ENCODE results near the gene TMEM45B. TPM values are rescaled to one million over a fixed set of nuclear protein-coding genes. Genes with fewer than 3 reads are reported as not detected.
"Not testable (repeated sequence)": the region's sequence is repeated elsewhere in the genome, so short reads cannot be mapped to it uniquely, and the experiment has no call there.

Gene TMEM45B
- total RNA-seq, 1 experiment from 2014 or later: not detected

DNA sequence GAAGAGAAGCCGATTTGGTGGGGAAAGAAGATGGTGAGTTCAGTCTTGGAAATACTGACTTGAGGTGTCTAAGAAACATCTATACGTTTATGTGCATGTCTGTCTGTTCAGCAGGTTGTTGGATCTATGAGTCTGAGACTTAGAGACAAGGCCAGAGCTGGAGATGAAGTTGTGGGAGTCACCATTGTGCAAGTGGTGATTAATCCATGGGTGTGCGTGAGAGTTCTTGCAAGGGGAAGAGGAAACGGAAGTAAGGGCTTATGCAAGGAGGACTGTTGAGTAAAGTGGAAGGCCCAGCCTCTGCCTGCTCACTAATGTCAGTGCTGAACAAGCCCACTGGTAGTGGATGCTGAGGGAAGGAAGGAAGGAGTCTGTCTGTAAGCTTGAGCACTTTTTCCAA, 9.7 kb downstream of the TMEM45B start:
- Histone ChIP-seq H3K9me3 (replicated peaks) (no peaks in the 10 kb centered on the region), H3K4me3 (no peak overlapping the region), H3K36me3 (no peaks in the 10 kb centered on the region), H3K27ac (no peak overlapping the region), H3K27me3 (no peaks in the 10 kb centered on the region), H3K4me1 (no peaks in the 10 kb centered on the region)
- DNase-seq: no peak

DNA sequence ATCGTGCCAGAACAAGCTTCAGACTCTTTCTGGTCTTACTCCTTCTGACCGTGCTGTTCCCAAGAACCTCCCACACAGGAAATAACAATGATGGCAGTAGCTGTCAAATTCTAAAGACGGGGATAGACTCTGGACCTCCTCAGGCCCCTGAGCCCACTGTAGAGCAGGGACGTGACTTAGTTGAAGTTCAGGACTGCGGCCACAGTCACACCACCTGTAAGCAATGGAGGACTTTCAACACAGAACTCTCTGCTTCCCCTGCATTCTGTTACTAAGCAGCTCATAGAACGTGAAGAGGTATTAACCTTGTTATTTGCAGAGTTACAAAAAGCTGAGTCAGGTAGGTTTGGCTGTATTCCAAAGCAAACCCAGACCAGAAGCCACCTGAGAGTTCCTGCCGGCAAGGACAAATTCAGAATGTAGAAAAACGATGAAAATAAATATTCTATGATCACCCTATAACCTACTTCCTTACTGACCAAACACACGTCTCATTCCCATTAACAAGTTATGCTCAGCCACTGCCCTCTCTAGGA, 12.7 kb downstream of the TMEM45B start:
- no peak for DNase-seq
- Histone ChIP-seq H3K27me3 (no peaks in the 10 kb centered on the region), H3K36me3 (no peaks in the 10 kb centered on the region), H3K27ac (no peak overlapping the region), H3K4me3 (no peak overlapping the region), H3K9me3 (replicated peaks) (no peaks in the 10 kb centered on the region), H3K4me1 (no peaks in the 10 kb centered on the region)

DNA sequence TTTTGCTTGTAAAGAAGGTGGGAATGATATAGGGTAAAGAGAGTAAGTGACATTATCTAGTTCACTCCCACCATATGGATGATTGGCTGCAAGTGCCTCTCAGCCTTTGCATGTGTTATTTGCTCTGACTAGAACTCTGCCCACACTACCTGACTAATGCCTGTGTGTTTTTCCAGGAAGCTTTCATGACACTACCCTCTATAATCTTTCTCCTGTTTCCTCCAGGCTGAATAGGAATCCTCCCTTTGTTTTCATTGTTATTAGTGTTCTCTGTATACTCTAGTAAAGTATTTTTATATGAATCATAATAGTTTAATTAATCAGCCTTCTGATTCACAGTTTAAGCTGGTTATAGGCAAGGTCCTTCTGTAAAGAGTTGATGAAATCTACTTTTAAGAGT, 13.8 kb downstream of the TMEM45B start:
- not testable (repeated sequence) for H3K27ac ChIP-seq; H3K4me3 ChIP-seq; H3K4me1 ChIP-seq; H3K36me3 ChIP-seq; H3K27me3 ChIP-seq; H3K9me3 ChIP-seq (replicated peaks); DNase-seq

DNA sequence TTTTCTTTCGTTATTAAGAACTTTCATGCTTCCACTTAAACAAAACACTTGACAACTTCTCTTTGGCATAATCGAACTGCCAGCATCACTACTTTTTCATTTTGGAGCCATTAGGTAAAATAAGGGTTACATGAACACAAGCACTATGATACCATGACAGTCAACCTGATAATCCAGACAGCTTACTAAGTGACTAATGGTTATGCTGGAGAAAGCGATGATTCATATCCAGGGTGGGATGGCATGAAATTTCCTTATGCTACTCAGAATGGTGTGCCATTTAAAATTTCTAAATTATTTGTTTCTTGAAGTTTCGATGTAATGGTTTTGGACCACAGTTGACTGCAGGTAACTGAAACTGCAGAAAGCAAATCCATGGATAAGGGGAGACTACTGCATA, 15.6 kb downstream of the TMEM45B start:
- H3K36me3 ChIP-seq; H3K4me1 ChIP-seq; H3K4me3 ChIP-seq; DNase-seq; H3K9me3 ChIP-seq (replicated peaks); H3K27me3 ChIP-seq; H3K27ac ChIP-seq: not testable (repeated sequence)

DNA sequence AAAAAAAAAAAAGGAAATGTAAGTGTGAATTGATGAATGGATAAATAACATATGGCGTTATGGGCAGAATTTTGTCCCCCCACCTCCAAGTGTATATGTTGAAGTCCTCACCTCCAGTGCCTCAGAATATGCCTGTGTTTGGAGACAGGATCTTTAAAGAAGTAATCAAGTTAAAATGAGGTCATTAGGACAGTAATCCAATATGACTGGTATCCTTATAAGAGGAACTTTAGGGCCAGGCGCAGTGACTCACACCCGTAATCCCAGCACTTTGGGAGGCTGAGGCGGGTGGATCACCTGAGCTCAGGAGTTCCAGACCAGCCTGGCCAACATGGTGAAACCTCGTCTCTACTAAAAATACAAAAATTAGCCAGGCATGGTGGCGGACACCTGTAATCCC, 17.6 kb downstream of the TMEM45B start:
- not testable (repeated sequence) for H3K4me1 ChIP-seq; DNase-seq; H3K27me3 ChIP-seq; H3K27ac ChIP-seq; H3K9me3 ChIP-seq (replicated peaks); H3K36me3 ChIP-seq; H3K4me3 ChIP-seq

DNA sequence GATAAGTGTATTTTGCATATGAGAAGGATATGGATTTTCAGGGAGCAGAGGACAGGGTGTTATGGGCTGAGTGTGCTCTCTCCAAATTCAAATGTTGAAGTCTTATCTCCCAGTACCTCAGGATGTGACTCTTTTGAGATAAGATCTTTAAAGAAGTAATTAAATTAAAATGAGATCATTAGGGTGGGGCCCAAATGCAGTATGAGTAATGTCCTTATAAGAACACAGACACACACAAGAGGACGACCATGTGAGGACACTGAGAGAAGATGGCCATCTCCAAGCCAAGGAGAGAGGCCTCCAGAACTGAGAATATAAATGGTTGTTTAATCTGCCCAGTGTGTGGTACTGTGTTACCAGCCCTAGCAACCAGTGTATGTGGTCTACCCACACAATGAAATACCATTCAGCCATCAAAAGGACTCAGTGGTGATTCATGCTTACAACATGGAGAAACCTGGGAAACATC, 20.8 kb downstream of the TMEM45B start:
- not testable (repeated sequence) for DNase-seq; H3K36me3 ChIP-seq; H3K9me3 ChIP-seq (replicated peaks); H3K4me3 ChIP-seq; H3K27me3 ChIP-seq; H3K4me1 ChIP-seq; H3K27ac ChIP-seq

DNA sequence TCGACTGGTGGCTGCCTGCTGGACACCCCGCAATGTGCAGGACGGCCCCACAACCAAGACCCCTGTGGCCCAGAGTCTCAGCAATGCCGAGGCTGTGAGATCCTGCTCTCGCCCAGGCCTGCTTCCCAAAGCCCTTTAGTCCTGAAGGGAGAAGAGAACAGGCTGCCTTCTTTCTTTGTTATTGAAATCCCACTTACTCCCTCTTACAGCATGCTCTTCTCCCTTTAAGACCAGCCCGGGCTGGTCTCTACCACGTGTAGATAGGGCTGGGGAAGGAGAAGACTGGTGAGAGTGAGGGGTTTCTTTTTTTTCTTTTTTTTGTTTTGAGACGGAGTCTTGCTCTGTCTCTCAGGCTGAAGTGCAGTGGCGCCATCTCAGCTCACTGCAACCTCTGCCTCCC, 21.3 kb downstream of the TMEM45B start:
- no peaks in the 10 kb centered on the region for H3K27me3 ChIP-seq
- H3K9me3 ChIP-seq (replicated peaks): no peaks in the 10 kb centered on the region
- H3K4me3 ChIP-seq: no peak overlapping the region
- H3K27ac ChIP-seq: no peak overlapping the region
- H3K4me1 ChIP-seq: no peaks in the 10 kb centered on the region
- no peaks in the 10 kb centered on the region for H3K36me3 ChIP-seq
- DNase-seq: no peak

DNA sequence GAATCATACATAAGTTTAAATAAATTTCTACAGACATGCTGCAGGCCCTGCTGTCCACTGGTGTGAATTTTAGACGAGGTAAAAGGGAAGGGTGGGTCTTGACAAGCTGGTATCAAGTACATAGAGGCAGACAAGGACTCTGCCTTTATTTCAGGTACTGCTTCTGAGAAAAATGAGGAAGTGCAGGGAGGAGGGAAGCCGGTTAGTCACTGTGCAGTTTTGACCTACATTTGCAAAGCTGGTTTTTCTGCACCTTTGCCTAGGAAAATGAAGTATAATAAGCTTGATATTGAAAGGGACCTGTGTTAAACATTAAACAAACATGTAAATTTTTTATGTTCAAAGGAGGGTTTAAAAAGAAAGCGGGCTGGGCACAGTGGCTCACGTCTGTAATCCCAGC, 24.6 kb downstream of the TMEM45B start:
- Histone ChIP-seq H3K4me3 (no peak overlapping the region), H3K27ac (no peak overlapping the region), H3K4me1 (no peaks in the 10 kb centered on the region), H3K27me3 (no peaks in the 10 kb centered on the region), H3K9me3 (replicated peaks) (no peaks in the 10 kb centered on the region), H3K36me3 (no peaks in the 10 kb centered on the region)
- no peak for DNase-seq

DNA sequence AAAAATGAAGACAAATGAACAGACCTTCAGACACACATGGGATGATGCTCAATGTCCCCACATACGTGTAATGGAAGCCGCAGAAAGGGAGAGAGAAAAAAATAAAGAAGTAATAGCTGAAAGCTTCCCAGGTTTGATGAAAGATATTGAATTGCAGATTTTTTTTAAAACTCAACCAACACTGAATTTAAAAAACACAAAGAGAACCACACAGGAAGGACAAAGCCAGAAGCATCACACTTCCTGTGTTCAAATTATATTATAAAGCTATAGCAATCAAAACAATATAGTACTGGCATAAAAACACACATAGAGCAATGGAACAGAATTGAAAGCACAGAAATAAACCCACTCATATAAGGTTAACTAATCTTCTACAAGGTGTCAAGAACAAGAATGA, 26.5 kb downstream of the TMEM45B start:
- Histone ChIP-seq H3K36me3 (no peaks in the 10 kb centered on the region), H3K9me3 (replicated peaks) (no peaks in the 10 kb centered on the region), H3K27ac (no peak overlapping the region), H3K27me3 (no peaks in the 10 kb centered on the region), H3K4me3 (no peak overlapping the region), H3K4me1 (peaks cover 14% of the 10 kb centered on the region)
- DNase-seq: no peak

DNA sequence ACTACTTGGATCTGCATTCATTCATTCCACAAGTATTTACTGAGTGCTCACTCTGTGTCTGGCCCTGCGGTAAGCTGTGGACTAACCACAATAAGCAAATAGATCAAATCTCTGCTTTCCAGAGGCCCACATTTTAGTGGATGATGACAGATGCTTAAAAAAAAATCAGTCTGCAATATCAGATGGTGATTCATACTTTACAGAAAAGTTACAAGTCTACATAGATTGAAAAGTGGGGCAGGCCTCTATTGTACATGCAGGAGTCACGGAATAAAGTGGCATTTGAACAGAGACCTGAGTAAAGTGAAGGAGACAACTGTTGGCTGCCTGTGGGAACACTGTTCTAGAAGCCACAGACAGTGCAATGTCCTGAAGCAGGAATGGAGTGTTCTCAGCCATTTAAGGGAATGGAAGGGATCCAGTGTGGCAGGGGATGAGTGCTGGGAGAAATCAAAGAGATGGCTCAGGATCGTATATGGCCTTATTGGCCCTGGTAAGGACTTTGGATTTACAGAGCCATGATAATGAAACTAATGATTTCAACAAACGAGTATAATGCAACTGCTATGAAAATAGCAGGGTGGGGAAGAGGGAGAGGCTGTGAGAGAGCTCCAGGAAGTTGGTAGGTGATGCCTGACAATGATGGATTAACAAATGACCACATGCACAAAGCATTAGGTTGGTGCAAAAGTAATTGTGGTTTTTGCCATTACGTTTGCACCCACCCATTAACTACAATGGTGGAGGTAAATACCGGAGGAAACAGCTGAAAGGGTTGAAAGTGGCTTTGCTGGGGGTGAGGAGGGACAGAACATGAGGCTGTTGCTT, 31.1 kb downstream of the TMEM45B start:
- Histone ChIP-seq H3K4me3 (no peak overlapping the region), H3K27ac (peak overlapping the region; percentile 31)

DNA sequence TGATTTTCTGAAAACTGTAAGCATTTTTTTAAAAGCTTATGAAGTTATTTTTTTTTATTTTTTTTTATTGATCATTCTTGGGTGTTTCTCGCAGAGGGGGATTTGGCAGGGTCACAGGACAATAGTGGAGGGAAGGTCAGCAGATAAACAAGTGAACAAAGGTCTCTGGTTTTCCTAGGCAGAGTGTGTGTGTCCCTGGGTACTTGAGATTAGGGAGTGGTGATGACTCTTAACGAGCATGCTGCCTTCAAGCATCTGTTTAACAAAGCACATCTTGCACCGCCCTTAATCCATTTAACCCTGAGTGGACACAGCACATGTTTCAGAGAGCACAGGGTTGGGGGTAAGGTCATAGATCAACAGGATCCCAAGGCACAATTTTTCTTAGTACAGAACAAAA, 31.7 kb downstream of the TMEM45B start:
- not testable (repeated sequence) for H3K36me3 ChIP-seq; H3K4me3 ChIP-seq; H3K27me3 ChIP-seq; DNase-seq; H3K9me3 ChIP-seq (replicated peaks)
- Histone ChIP-seq H3K4me1 (peaks cover 14% of the 10 kb centered on the region), H3K27ac (peak overlapping the region; percentile 31)

More for the DNA sequence above, 31.1 kb downstream of the TMEM45B start:
- no peaks in the 10 kb centered on the region for H3K27me3 ChIP-seq
- H3K9me3 ChIP-seq (replicated peaks): no peaks in the 10 kb centered on the region
- peaks cover 14% of the 10 kb centered on the region for H3K4me1 ChIP-seq
- DNase-seq: peak; percentile 49 to 56
- no peaks in the 10 kb centered on the region for H3K36me3 ChIP-seq

DNA sequence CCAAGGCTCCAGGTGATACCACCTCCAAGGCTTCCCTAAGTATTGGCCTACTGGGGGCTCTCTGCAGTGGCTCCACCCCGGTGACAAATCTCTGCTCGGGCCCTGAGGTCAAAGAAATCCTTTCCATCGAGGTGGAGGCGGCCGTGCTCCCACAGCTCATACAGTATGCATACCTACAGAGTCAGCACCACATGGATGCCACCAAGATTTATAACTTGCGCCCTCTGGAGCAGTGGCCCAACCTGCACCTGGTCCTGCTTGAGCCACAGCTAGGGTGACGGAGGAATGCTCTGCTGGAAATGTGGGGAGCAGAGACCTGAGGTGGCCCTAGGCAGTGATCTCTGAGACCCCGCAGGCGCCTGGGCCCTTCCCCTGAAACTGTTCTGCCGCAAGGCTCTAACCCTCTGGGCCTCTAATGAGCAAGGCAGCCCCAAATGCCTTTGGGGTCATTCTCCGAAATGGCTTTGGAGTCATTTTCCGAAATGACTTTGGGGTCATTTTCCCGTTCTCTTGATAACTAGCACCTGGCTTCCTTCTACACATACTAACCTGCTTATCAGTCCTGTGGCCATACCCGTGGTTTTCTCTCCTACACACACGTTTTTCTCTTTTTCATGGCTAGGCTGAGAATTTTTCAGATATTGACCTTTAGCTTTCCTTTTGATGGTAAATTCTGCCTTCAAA, 33.9 kb downstream of the TMEM45B start:
- no peak for DNase-seq
- Histone ChIP-seq H3K36me3 (no peaks in the 10 kb centered on the region), H3K27ac (no peak overlapping the region), H3K9me3 (replicated peaks) (no peaks in the 10 kb centered on the region), H3K4me3 (no peak overlapping the region), H3K27me3 (no peaks in the 10 kb centered on the region), H3K4me1 (peaks cover 19% of the 10 kb centered on the region)

DNA sequence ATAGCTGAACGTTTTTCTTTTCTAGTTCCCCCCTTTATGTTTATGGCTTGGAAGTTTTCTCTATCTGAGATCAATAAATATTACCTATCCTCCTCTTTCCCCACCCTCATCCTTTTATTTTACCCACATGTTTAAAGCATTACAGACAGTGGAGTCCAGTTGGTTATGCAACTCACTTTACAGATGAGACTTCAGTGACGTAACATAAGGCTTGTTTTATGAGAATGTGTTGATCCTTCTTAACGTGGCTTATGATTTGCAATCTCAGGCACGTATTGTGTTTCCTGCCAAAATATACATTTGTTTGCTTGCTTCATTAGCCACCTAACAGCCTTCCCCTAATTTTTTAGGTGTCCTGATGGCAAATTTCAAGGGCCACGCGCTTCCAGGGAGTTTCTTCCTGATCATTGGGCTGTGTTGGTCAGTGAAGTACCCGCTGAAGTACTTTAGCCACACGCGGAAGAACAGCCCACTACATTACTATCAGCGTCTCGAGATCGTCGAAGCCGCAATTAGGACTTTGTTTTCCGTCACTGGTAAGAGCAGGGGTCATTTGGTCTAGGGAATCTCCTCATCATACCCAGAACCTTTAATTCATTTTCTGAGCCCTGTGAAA, 36.6 kb downstream of the TMEM45B start:
- Histone ChIP-seq H3K36me3 (no peaks in the 10 kb centered on the region), H3K27me3 (no peaks in the 10 kb centered on the region), H3K4me1 (peaks cover 5% of the 10 kb centered on the region), H3K27ac (no peak overlapping the region), H3K9me3 (replicated peaks) (no peaks in the 10 kb centered on the region), H3K4me3 (no peak overlapping the region)
- DNase-seq: no peak

DNA sequence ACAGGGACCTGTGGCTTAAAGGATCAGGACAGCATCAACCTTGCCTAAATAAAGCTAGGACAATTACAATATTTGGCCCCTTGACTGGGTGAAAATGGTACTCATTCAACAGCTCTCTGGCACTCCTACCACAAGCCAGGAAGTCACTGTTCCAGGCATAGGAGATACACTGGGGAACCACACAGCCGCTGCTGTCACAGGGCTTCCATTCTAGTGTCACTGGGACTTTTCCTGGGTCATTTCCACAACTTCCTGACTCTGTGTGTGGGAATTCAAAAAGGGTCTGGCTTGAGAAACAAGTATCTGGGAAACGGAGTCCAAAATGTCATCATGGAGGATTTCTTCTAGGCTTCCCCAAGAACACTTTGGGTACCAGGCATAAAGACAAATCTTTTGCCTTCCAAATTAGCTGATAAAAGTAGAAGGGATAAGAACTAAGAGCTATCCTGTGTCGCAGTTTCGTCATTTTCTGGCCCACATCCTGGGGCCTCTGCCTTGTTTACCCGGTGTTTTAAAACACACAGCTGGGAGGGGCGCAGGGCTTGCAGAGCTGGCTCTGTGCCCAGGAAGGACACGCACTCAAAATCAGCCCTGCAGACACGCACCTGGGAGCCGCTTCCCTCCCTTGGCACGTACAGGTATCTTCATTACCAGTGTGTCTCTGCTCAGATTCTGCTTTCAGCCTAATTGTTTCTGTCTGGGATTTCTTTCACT, 38.0 kb downstream of the TMEM45B start:
- no peaks in the 10 kb centered on the region for H3K36me3 ChIP-seq
- no peaks in the 10 kb centered on the region for H3K27me3 ChIP-seq
- H3K4me3 ChIP-seq: no peak overlapping the region
- peak; percentile 17 to 27 for DNase-seq
- H3K27ac ChIP-seq: no peak overlapping the region
- no peaks in the 10 kb centered on the region for H3K9me3 ChIP-seq (replicated peaks)
- peaks cover 5% of the 10 kb centered on the region; the same call in 1 of the 2 replicates for H3K4me1 ChIP-seq
